NCI-H446 treated with DMSO at 0.1 percent for 48 hours (cell line): ENCODE measurements around the gene ROBO3.

ENCODE experiments used
- DNase-seq: peaks from one replicate; lab custom pipeline; 2025; lab: John Stamatoyannopoulos, UW

The ROBO3 gene

GRCh38 chr11:124876818-124877630 lies 11.8 kb downstream of the ROBO3 start:
- DNase-seq: no peak

- no peak for DNase-seq
These were observed 12.3 kb downstream of the ROBO3 start for GRCh38 chr11:124877631-124877909.

DNA sequence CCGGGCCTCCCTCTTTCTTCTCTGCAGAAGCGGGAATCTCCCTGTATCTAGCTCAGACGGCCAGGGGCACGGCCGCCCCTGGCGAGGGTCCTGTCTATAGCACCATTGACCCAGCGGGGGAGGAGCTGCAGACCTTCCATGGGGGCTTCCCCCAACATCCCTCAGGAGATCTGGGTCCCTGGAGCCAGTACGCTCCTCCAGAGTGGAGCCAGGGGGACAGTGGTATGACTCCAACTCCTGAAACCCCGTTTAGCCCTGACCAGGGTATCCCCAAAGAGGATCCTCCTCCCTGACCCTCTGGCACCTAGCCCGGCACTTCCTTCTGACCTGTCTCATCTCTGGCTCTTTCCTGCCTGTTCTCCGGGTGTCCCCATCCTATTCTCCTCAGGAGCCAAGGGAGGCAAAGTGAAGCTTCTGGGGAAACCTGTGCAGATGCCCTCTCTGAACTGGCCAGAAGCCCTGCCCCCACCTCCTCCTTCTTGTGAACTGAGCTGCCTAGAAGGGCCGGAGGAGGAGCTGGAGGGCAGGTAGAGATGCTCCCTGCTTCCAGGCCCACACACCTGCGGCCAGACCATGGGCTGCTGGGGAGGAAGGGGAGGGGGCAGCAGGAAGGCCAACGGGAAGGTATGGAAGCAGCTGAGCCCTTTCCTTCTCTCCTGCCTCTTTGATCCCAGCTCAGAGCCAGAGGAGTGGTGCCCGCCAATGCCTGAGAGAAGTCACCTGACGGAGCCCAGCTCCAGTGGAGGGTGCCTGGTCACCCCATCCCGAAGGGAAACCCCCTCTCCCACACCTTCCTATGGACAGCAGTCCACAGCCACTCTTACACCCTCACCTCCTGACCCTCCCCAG lies 12.9 kb downstream of the ROBO3 start:
- DNase-seq: no peak

DNA sequence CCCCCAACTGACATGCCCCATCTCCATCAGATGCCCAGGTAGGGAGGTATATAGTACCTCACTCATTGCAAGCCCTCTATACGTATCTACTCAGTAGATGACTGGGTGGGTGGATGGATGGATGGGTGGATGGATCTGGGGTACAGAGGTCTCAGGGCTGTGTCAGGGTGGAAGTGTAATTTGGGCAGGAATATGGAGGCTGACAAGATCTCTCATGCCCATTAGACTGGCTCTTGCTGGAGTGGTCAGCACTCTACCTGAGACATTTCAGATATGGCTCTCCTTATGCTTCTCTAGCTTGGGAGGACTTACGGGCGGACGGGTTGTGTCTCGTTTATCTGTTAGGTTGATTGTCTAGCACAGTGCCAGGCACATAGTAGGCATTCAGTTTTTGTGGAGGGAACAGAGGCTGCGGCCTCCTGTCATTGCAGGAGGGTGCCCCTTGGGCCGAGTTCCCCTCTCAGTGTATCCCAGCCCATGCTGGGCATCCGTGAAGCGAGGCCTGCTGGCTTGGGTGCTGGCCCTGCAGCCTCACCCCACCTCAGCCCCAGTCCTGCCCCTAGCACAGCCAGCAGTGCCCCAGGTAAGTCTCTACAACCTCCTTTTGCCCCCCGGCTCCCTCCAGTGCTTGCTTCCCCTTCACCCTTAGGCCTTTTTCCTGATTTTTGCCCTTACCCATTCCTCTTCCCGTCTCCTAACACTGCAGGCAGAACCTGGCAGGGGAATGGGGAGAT lies 13.7 kb downstream of the ROBO3 start:
- DNase-seq: no peak

GRCh38 chr11:124879493-124880289 lies 14.5 kb downstream of the ROBO3 start:
- DNase-seq: no peak

DNA sequence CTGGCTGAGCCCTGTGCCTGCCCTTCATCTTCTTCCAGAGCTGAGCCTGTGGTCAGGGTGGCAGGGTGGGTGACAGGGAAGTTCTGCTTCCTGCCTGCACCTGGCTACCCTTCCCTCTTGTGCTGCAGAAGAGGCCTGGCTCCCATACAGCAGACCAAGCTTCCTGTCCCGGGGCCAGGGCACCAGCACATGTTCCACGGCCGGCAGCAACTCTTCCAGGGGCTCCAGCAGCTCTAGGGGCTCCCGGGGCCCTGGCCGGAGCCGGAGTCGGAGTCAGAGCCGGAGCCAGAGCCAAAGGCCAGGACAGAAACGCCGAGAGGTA lies 15.0 kb downstream of the ROBO3 start:
- no peak for DNase-seq

DNA sequence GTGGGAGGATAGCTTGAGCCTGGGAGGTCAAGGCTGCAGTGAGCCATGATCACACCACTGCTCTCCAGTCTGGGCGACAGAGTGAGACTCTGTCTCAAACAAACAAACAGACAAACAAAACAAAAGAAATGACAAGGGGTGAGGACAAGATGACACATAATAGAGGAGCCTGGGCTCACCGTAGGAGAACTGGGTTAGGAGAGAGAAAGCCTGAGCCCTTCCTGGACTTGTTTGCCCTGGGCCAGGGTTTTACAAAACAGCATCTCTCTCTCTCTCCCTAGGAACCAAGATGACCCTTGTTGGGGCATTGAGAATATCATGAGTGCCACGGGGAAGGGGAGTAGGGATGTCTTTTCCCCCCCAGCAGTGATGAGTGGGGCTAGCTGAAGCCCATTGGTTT lies 15.7 kb downstream of the ROBO3 start:
- DNase-seq: no peak

DNA sequence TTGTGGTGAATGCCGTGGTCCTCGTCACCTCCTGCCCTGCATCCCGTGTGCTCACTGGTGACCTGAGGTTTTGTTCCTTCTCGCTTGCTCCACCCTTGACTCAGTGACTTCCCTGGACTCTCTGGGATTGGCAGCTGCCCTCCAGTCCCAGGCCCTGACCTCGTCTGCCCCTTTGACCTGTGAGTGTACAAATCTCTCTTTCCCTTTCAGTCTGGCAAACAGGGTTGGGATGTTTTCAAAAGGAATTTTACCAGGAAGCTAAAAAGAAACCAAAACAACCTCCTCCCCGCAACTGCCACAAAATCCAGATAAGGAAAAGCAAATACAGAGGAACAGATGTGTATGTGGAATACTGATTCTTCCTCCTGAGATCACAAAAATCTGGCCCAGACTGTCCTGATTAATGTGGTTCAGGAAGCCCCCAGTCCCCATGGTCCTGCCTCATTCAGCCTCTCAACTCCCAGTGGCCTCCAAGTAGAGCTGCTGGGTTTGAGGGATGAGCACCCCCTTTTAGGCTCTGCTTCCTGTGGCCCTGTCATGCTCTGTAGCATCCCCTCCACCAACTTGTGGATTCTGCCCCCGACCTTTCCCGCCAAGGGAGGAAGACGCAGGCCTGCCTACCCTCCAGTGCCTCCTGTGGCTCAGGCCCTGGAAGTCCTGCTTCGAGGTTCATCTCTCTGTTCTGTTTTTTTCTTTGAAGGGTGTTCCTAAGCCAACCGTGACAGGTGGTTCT lies 17.3 kb downstream of the ROBO3 start:
- DNase-seq: no peak

GRCh38 chr11:124884340-124884739 lies 19.1 kb downstream of the ROBO3 start:
- no peak for DNase-seq

- no peak for DNase-seq
These were observed 19.7 kb downstream of the ROBO3 start for GRCh38 chr11:124884869-124885479.

GRCh38 chr11:124886476-124886875 lies 21.2 kb downstream of the ROBO3 start:
- DNase-seq: no peak

GRCh38 chr11:124886978-124887666 lies 21.9 kb downstream of the ROBO3 start:
- no peak for DNase-seq

GRCh38 chr11:124887667-124888013 lies 22.4 kb downstream of the ROBO3 start:
- no peak for DNase-seq

GRCh38 chr11:124889191-124890091 lies 24.2 kb downstream of the ROBO3 start:
- DNase-seq: no peak

DNA sequence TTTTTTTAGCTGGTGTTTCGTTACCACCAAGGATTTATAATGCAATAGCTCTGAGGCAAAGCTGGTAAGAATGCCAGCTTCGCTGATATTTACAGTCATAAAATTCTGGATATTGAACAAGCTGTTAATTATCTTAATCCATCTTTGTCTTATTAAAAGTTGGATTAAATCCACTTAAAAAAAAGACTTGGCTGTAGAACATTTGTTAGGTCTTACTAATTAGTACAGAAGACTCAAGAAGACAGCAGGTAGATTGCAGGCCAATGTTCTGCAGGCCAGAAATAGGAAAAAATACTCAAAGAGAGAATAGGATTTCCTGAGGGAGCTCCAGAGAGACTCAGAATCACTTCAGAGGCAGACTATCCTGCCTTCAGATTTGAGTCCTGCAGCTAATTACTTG lies 24.9 kb downstream of the ROBO3 start:
- no peak for DNase-seq

GRCh38 chr11:124890683-124891372 lies 25.6 kb downstream of the ROBO3 start:
- DNase-seq: no peak

- no peak for DNase-seq
These were observed 26.2 kb downstream of the ROBO3 start for GRCh38 chr11:124891373-124891861.

DNA sequence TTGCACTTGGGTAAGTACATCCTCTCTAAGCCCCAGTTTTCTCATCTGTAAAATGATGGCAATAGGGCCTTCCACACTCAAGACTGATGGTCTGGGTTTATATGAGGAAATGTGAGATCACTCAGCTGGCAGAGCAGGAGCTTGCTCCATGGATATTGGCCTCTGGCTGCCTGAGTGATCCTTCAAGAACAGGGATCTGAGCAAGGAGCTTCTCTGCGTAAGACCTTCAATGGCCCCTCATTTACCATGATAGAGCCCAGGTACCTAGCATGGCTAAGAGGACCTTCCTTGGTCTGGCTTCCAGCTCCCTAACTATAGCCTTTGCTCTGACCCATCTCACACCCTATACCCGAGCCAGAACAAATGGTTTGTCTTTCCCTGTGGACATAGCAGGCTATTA lies 26.9 kb downstream of the ROBO3 start:
- DNase-seq: no peak
